HEK293T (cell line): ENCODE results near the gene TMEM60.

Source experiments
- CTCF ChIA-PET: fragments of 350-600 bp; formaldehyde crosslinking; extraction: SDS; loops from one replicate; lab custom pipeline; 2021; ENCODE audit warnings: antibody characterized with exemption, inconsistent platforms; lab: Yijun Ruan, JAX
- POLR2A ChIA-PET: fragments of 350-600 bp; formaldehyde crosslinking; extraction: SDS; loops from one replicate; lab custom pipeline; 2020; ENCODE audit warnings: antibody characterized with exemption, inconsistent platforms; lab: Yijun Ruan, JAX
- DNase-seq: peaks from one replicate; pipeline ENCODE4 v3.0.0; 2012; ENCODE audit warnings: mixed read lengths; ENCODE audit errors: extremely low spot score
- ARNT ChIP-seq: fragments of 450-650 bp; IDR thresholded peaks from 2 replicates; pipeline ENCODE4 v1.6.1; 2017; ENCODE audit warnings: mild to moderate bottlenecking
- BHLHE40 ChIP-seq: fragments of 450-650 bp; IDR thresholded peaks from 2 replicates; pipeline ENCODE4 v1.6.1; 2016; ENCODE audit warnings: mild to moderate bottlenecking, moderate library complexity, borderline replicate concordance
- CTBP1 ChIP-seq: fragments of 450-650 bp; IDR thresholded peaks from 2 replicates; pipeline ENCODE4 v1.6.1; 2016; ENCODE audit warnings: borderline replicate concordance
- ELF4 ChIP-seq: fragments of 450-650 bp; IDR thresholded peaks from 2 replicates; pipeline ENCODE4 v1.6.1; 2017; ENCODE audit warnings: antibody characterized with exemption
- FOXA1 ChIP-seq: fragments of 450-650 bp; IDR thresholded peaks from 2 replicates; pipeline ENCODE4 v1.6.1; 2016; ENCODE audit warnings: mild to moderate bottlenecking
- FOXK2 ChIP-seq: fragments of 450-650 bp; IDR thresholded peaks from 2 replicates; pipeline ENCODE4 v1.6.1; 2016; ENCODE audit warnings: mild to moderate bottlenecking
- FOXM1 ChIP-seq: fragments of 450-650 bp; IDR thresholded peaks from 2 replicates; pipeline ENCODE4 v1.6.1; 2017; ENCODE audit warnings: mild to moderate bottlenecking, borderline replicate concordance
- HDGF ChIP-seq: fragments of 450-650 bp; IDR thresholded peaks from 2 replicates; pipeline ENCODE4 v1.6.1; 2017; ENCODE audit warnings: antibody characterized with exemption, borderline replicate concordance
- L3MBTL2 ChIP-seq: fragments of 450-650 bp; conservative IDR thresholded peaks from 2 replicates; pipeline ENCODE4 v1.6.1; 2016; ENCODE audit warnings: mild to moderate bottlenecking
- LEF1 ChIP-seq: fragments of 450-650 bp; IDR thresholded peaks from 2 replicates; pipeline ENCODE4 v1.6.1; 2017; ENCODE audit warnings: mild to moderate bottlenecking, borderline replicate concordance
- NFRKB ChIP-seq: fragments of 450-650 bp; IDR thresholded peaks from 2 replicates; pipeline ENCODE4 v1.6.1; 2016; ENCODE audit warnings: mild to moderate bottlenecking, moderate library complexity
- SP1 ChIP-seq: fragments of 450-650 bp; IDR thresholded peaks from 2 replicates; pipeline ENCODE4 v1.6.1; 2017
- SUZ12 ChIP-seq: fragments of 450-650 bp; IDR thresholded peaks from 2 replicates; pipeline ENCODE4 v1.6.1; 2016; ENCODE audit warnings: mild to moderate bottlenecking
- TARDBP ChIP-seq: fragments of 450-650 bp; IDR thresholded peaks from 2 replicates; pipeline ENCODE4 v1.6.1; 2016
- ZNF384 ChIP-seq: fragments of 450-650 bp; IDR thresholded peaks from 2 replicates; pipeline ENCODE4 v1.6.1; 2016
- TF ChIP-seq, protein P1 (sequence below): fragments of 450-650 bp; IDR thresholded peaks from 2 replicates; pipeline ENCODE4 v1.6.1; 2016

The TMEM60 gene

DNA sequence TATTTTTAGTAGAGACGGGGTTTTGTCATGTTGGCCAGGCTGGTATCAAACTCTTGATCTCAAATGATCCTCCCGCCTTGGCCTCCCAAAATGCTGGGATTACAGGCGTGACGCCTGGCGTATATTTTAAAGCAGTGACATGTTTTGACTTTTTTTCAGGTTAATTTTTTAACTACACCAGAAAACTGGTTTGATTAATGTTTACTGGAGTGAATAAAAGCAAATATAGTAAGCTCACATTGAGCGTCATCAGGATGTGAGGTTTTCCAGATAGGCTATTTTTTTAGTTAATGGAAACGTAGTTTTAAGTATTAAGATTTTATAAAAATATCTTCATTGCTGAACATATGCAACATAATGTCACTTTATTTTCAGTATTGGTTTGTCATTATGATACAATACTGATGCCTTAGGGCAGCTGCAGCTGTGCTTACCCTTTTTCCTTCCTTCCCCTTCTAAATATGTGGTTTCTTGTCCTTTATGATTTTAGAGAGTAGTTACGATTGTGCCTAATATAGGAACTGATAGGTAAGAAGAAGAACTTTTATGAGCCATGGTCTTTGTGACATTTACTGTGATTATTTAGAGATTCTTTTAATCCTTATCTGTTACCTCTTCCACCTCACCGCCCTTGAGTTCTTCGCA lies 37.3 kb downstream of the TMEM60 start:
- no peak for DNase-seq
- TF ChIP-seq FOXM1 (no peak), FOXK2 (no peak), L3MBTL2 (no peak), HDGF (no peak), SP1 (no peak), ARNT (no peak), SUZ12 (no peak), FOXA1 (no peak), CTBP1 (no peak), ZNF384 (no peak)
- POLR2A ChIA-PET: interaction anchor here (1.2 kb wide), 1 partner anchor 63 kb away, joined by 3 read pairs; no protein-coding TSS in a partner anchor
- CTCF ChIA-PET: interaction anchor here (0.7 kb wide), 1 partner anchor 103 kb away, joined by 3 read pairs; no protein-coding TSS in a partner anchor

DNA sequence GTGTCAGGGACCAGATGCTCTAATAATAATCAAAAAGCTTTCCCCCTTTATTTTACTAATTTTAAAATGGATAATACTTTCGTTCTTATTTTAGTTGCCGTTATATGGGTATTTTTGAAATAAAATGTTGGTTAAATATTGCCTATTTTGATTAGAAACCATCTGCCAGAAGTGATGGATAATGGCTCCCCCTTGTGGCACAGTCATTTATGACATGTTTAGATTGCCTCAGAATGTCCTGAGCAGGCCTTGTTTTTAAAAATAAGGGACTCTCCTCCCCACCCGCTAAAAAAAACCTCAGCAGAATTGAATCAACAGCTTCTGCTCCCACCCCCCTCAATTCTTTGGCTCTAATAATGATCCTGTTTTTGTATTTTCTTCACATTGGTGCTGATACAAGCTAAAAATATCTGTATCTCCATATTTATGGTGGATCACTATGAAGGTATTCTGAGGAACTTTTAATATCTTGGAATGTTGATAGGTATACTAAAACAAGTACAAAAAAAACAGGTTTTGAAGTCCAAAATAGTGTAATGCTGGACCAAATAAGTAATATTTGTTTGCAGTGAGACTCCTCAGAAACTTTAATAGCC lies 38.8 kb downstream of the TMEM60 start:
- CTCF ChIA-PET: interaction anchor here (0.6 to 1.6 kb wide), 10 partner anchors 61 to 332 kb away, joined by 3 to 15 read pairs (median 4); no protein-coding TSS in a partner anchor

DNA sequence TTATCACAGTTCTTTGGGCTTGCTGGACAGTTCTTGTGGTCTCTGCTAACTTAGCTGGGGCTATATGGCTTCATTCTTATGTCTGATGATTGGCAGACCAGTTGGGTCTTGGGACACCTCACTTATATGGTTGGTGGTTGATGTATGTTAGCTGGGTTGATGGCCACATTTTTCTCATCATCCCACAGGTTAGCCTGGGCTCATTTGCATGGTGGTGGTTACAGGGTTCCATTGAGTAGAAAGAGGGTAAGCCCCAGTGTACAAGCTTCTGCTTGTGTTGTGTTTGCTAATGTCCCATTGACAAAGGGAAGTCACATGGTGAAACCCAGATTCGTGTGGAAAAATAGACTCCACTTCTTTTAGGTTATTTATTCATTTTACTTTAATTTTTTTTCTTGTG lies 40.6 kb downstream of the TMEM60 start:
- POLR2A ChIA-PET: interaction anchor here (1.0 kb wide), 1 partner anchor 61 kb away, joined by 3 read pairs; the partner anchor contains the start of gene RSBN1L

More for the DNA sequence above, 38.8 kb downstream of the TMEM60 start:
- POLR2A ChIA-PET: no interaction called here
- TF ChIP-seq SP1 (no peak), CTBP1 (no peak), ARNT (no peak), HDGF (no peak), NFRKB (no peak), ELF4 (no peak), L3MBTL2 (no peak), TARDBP (no peak), FOXM1 (no peak), FOXA1 (no peak), BHLHE40 (no peak), ZNF384 (no peak), LEF1 (no peak), SUZ12 (no peak)
- TF ChIP-seq, protein P1, sequence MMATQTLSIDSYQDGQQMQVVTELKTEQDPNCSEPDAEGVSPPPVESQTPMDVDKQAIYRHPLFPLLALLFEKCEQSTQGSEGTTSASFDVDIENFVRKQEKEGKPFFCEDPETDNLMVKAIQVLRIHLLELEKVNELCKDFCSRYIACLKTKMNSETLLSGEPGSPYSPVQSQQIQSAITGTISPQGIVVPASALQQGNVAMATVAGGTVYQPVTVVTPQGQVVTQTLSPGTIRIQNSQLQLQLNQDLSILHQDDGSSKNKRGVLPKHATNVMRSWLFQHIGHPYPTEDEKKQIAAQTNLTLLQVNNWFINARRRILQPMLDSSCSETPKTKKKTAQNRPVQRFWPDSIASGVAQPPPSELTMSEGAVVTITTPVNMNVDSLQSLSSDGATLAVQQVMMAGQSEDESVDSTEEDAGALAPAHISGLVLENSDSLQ: no peak
- DNase-seq: peak; percentile 39

DNA sequence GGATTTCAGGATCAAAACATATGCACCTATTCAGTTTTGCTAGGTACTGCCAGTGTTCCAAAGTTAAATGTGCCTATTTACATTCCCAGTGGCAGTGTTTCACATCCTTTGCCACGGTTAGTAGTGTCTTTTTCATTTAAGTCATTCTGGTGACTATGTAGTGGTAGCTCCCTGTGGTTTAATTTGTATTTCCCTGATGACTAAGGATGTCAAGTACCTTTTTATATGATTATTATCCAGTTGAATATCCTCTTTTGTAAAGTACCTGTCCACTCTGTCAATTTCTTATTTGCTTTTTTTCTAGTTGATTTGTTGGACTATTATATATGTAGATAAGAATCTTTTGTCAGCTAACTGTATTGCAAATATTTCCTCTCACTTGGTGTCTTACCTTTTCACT lies 45.1 kb downstream of the TMEM60 start:
- CTCF ChIA-PET: interaction anchor here (0.6 to 2.0 kb wide), 2 partner anchors 95 to 101 kb away, joined by 4 to 5 read pairs; no protein-coding TSS in a partner anchor
- POLR2A ChIA-PET: interaction anchor here (0.5 kb wide), 1 partner anchor 21 kb away, joined by 3 read pairs; no protein-coding TSS in a partner anchor
- no peak for TF ChIP-seq LEF1
- TF ChIP-seq BHLHE40: no peak
- TF ChIP-seq NFRKB: no peak
- TF ChIP-seq L3MBTL2: no peak
- TF ChIP-seq HDGF: no peak
- no peak for TF ChIP-seq SUZ12
- TF ChIP-seq ARNT: no peak
- TF ChIP-seq TARDBP: no peak
- TF ChIP-seq, protein P1: no peak
- no peak for TF ChIP-seq FOXA1
- TF ChIP-seq CTBP1: no peak
- TF ChIP-seq ELF4: no peak
- DNase-seq: no peak

More for the DNA sequence above, 40.6 kb downstream of the TMEM60 start:
- no peak for TF ChIP-seq ELF4
- CTCF ChIA-PET: interaction anchor here (0.6 to 1.7 kb wide), 3 partner anchors 22 to 106 kb away, joined by 3 to 7 read pairs (median 3); no protein-coding TSS in a partner anchor
- DNase-seq: no peak

DNA sequence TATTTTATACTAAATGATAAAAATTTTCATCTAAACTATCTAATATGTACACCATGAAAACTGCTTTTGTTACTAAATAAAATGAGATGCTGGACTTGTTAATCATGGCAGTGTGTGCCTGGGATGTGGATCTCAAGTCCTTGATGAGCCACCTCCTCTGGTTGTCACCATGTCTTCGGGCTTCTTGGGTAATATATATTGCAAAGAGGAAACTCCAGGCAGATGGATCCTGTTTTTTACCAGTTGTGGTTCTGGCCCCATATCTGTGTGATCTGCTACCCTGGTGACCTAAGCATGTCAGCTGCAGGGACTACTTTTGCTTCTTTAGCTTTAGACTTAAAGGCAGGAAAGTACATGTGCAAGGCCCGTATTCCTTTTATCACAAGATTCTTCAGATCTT lies 46.2 kb downstream of the TMEM60 start:
- no peak for TF ChIP-seq L3MBTL2
- TF ChIP-seq LEF1: no peak
- TF ChIP-seq ARNT: no peak
- no peak for TF ChIP-seq ELF4
- TF ChIP-seq FOXA1: no peak
- TF ChIP-seq CTBP1: no peak
- TF ChIP-seq SP1: no peak
- no peak for TF ChIP-seq HDGF
- TF ChIP-seq NFRKB: no peak
- TF ChIP-seq, protein P1: no peak
- no peak for TF ChIP-seq TARDBP
- CTCF ChIA-PET: no interaction called here
- POLR2A ChIA-PET: no interaction called here

DNA sequence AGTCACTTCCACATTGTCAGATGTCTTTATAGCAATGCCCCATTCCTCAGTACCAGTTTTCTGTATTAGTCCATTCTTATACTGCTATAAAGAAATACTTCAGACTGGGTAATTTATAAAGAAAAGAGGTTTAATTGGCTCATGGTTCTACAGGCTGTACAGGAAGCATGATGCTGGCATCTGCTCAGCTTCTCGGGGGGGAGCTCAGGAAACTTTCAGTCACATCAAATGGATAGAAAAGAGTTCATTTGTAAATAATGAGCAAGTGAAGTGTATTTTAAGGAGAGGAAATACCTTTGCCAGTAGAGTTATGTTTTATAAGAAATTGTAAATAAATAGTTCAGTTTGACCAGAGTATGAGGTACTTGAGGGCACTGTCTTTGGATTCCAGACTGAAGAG lies 50.5 kb downstream of the TMEM60 start:
- DNase-seq: no peak
- TF ChIP-seq FOXA1 (no peak), FOXK2 (no peak), HDGF (no peak), ELF4 (no peak), SP1 (no peak), L3MBTL2 (no peak)
- CTCF ChIA-PET: no interaction called here
- POLR2A ChIA-PET: no interaction called here

More for the DNA sequence above, 46.2 kb downstream of the TMEM60 start:
- no peak for DNase-seq
